GM12875 (cell line): ENCODE results near the gene CABLES1.

ENCODE experiments used
- H3K4me3 ChIP-seq: one replicate; pipeline ENCODE4 v1.5.1; 2011; ENCODE audit warnings: low read depth, low read length, control low read depth
- CTCF ChIP-seq: IDR thresholded peaks from 2 replicates; pipeline ENCODE4 v1.5.1; 2011; ENCODE audit warnings: low read depth, mild to moderate bottlenecking, control low read depth, inconsistent platforms, low read length, moderate library complexity, borderline replicate concordance; ENCODE audit not compliant: insufficient read depth

The CABLES1 gene

GRCh38 chr18:23114911-23115310 lies 20.4 kb upstream of the CABLES1 start:
- TF ChIP-seq CTCF, result no peak
- no peak overlapping the region for H3K4me3 ChIP-seq

- H3K4me3 ChIP-seq, result no peak overlapping the region
- no peak for TF ChIP-seq CTCF
Observed at GRCh38 chr18:23115683-23116096, 19.6 kb upstream of the CABLES1 start.

GRCh38 chr18:23121133-23121532 lies 14.2 kb upstream of the CABLES1 start:
- TF ChIP-seq CTCF, result no peak

GRCh38 chr18:23122334-23123229 lies 12.7 kb upstream of the CABLES1 start:
- H3K4me3 ChIP-seq, result no peak overlapping the region
- TF ChIP-seq CTCF, result no peak

More at GRCh38 chr18:23121133-23121532, 14.2 kb upstream of the CABLES1 start:
- no peak overlapping the region for H3K4me3 ChIP-seq

GRCh38 chr18:23126376-23127056 lies 8.8 kb upstream of the CABLES1 start:
- H3K4me3 ChIP-seq, result no peak overlapping the region
- no peak for TF ChIP-seq CTCF

- no peak overlapping the region for H3K4me3 ChIP-seq
- no peak for TF ChIP-seq CTCF
Observed at GRCh38 chr18:23127090-23127489, 8.2 kb upstream of the CABLES1 start.

- H3K4me3 ChIP-seq, result no peak overlapping the region
- TF ChIP-seq CTCF, result no peak
Observed at GRCh38 chr18:23129355-23130002, 5.8 kb upstream of the CABLES1 start.
